Fibroblast of the aortic adventitia (primary cell): ENCODE measurements around the gene YJEFN3. TPM values are rescaled to one million over a fixed set of nuclear protein-coding genes. Genes with fewer than 3 reads are reported as not detected.
A peak's percentile ranks its signal among the peaks of the same experiment; 100 is the strongest.

Experiments
- DNase-seq: peaks from one replicate; pipeline ENCODE4 v3.0.0-alpha.2; 2010; ENCODE audit warnings: low read depth
- H3K4me3 ChIP-seq: 2 replicates; pipeline ENCODE4 v1.5.1; 2011; ENCODE audit warnings: low read depth, mild to moderate bottlenecking, control low read depth, low read length, moderate library complexity
- total RNA-seq: library from RNA; depleted of rRNA; stranded (reverse); fragments of >200 nt; gene quantifications from 2 replicates; pipeline ENCODE4 v1.2.3, GENCODE V29; 2012; ENCODE audit warnings: low replicate concordance
- TF ChIP-seq, protein P1 (sequence below): IDR thresholded peaks from 2 replicates; pipeline ENCODE4 v1.5.1; 2011; ENCODE audit warnings: mild to moderate bottlenecking, low read length, control low read depth, inconsistent platforms; ENCODE audit not compliant: insufficient read depth

Gene YJEFN3
- total RNA-seq, 1 donor, result 0.45 TPM

GRCh38 chr19:19548915-19549759 lies 20.4 kb downstream of the YJEFN3 start:
- H3K4me3 ChIP-seq, result no peak overlapping the region
- TF ChIP-seq, protein P1, sequence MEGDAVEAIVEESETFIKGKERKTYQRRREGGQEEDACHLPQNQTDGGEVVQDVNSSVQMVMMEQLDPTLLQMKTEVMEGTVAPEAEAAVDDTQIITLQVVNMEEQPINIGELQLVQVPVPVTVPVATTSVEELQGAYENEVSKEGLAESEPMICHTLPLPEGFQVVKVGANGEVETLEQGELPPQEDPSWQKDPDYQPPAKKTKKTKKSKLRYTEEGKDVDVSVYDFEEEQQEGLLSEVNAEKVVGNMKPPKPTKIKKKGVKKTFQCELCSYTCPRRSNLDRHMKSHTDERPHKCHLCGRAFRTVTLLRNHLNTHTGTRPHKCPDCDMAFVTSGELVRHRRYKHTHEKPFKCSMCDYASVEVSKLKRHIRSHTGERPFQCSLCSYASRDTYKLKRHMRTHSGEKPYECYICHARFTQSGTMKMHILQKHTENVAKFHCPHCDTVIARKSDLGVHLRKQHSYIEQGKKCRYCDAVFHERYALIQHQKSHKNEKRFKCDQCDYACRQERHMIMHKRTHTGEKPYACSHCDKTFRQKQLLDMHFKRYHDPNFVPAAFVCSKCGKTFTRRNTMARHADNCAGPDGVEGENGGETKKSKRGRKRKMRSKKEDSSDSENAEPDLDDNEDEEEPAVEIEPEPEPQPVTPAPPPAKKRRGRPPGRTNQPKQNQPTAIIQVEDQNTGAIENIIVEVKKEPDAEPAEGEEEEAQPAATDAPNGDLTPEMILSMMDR, result no peak
- DNase-seq, result no peak

- H3K4me3 ChIP-seq, result no peak overlapping the region
- no peak for DNase-seq
- TF ChIP-seq, protein P1, result no peak
These were observed 21.2 kb downstream of the YJEFN3 start for GRCh38 chr19:19549804-19550464.

DNA sequence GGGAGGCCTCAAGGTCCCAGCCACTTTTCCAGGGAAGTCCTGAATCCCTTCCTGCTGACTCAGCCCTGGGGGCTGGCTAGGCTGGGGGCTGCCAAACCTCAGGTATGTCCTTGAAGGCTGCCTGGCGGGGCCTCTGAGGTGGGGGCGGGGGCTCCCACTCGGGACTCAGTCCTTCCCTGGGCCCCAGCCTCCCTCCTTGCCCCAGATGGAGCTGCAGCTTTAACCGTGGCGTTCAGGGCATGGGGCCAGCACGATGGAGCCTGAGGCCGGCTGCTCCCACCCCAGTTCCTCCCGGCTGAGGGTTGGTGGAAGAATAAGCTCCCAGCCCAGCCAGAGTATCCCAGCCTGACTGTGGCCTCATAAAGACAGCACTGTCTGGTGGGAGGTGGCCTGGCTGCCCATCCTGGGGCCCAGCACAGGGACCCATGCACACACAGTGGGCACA lies 21.8 kb downstream of the YJEFN3 start:
- DNase-seq, result peak; percentile 55
- no peak overlapping the region for H3K4me3 ChIP-seq
- TF ChIP-seq, protein P1, result no peak

DNA sequence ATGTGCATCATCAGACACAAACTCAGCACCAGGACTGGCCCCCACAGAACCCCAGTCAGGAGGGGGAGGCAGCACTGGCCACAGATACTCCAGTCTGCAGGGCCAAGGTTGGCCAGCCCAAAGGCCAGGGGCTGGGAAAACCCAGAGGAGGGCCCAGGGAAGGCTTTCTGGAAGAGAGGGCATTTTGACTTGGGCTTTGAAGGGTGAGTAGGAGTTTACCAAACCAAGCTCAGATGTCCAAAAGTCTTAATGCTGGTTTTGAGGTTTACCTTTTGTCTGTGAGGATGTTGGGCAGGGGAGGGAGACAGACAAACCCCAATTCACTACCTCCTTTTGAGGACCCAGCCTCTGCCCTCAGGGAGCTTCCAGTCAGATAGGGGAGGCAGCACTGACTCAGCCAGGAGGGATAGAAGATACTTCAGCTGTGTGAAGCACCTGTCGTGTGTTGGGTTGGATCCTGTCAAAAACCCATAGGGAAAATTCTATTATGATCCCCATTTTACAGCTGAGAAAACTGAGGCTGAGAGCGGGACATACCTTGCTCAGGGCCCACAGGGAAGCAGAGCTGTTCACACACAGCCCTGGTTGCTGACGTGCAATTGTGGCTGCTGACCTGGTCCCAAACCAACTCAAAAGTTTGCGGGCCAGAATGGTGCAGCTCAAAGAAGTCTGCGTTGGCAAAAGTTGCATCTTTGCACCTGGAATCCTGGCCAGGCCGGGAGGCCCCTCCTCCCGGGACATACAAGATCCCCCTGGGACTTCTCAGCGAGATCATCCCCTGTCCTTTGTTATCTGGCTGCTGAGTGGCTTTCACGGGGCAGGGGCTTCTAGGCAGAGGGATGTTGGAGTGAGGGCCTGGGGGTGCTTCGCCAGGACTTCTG lies 22.5 kb downstream of the YJEFN3 start:
- no peak for DNase-seq
- TF ChIP-seq, protein P1, result no peak
- no peak overlapping the region for H3K4me3 ChIP-seq

- no peak overlapping the region for H3K4me3 ChIP-seq
- DNase-seq, result no peak
- TF ChIP-seq, protein P1, result no peak
These were observed 23.1 kb downstream of the YJEFN3 start for GRCh38 chr19:19551853-19552192.

- DNase-seq, result no peak
- TF ChIP-seq, protein P1, result peak; percentile 81
- H3K4me3 ChIP-seq, result no peak overlapping the region
These were observed 24.1 kb downstream of the YJEFN3 start for GRCh38 chr19:19552798-19553197.
